Body of pancreas (tissue), 4 donors: Measurements from ENCODE around the gene RBMXL3.

Experiments used
- CTCF ChIP-seq, 7 experiments: fragments of 450-650 bp in 4 of 7; fragments of 200-600 bp in 3 of 7; sonication (generic) in 3 of 7; IDR thresholded peaks; one replicate each; pipeline ENCODE4 v1.5.1; 2016 to 2019; ENCODE audit warnings: antibody characterized with exemption in 7 of 7
- POLR2A ChIP-seq, 3 donors: fragments of 450-650 bp; IDR thresholded peaks; one replicate each; pipeline ENCODE4 v1.6.1; 2016; ENCODE audit warnings: antibody characterized with exemption in 3 of 3, mild to moderate bottlenecking in 2 of 3

GRCh38 chrX:115204040-115204439, 14.8 kb downstream of the RBMXL3 start:
- TF ChIP-seq POLR2A (IDR thresholded peaks at IDR 0.05) (no peak), CTCF (IDR thresholded peaks at IDR 0.05) (no peak)
